GM15510 (cell line): ENCODE data around the gene PSEN1.

Experiments used
- POLR2A ChIP-seq: IDR thresholded peaks from 3 replicates; pipeline ENCODE4 v1.6.1; 2011; ENCODE audit warnings: borderline replicate concordance; ENCODE audit not compliant: insufficient read length; ENCODE audit errors: extremely low read depth

Gene PSEN1

GRCh38 chr14:73189651-73190050, 53.3 kb downstream of the PSEN1 start:
- no peak for TF ChIP-seq POLR2A

GRCh38 chr14:73191441-73191840, 55.1 kb downstream of the PSEN1 start:
- TF ChIP-seq POLR2A = no peak

- no peak for TF ChIP-seq POLR2A
These were observed 61.9 kb downstream of the PSEN1 start for GRCh38 chr14:73198253-73198652.

GRCh38 chr14:73203527-73203926, 67.2 kb downstream of the PSEN1 start:
- TF ChIP-seq POLR2A = no peak

GRCh38 chr14:73207615-73208014, 71.3 kb downstream of the PSEN1 start:
- TF ChIP-seq POLR2A = no peak

GRCh38 chr14:73208390-73208789, 72.1 kb downstream of the PSEN1 start:
- TF ChIP-seq POLR2A = no peak

GRCh38 chr14:73208846-73209245, 72.5 kb downstream of the PSEN1 start:
- no peak for TF ChIP-seq POLR2A

GRCh38 chr14:73209953-73210352, 73.6 kb downstream of the PSEN1 start:
- no peak for TF ChIP-seq POLR2A

- no peak for TF ChIP-seq POLR2A
These were observed 75.1 kb downstream of the PSEN1 start for GRCh38 chr14:73211251-73212040.

- no peak for TF ChIP-seq POLR2A
These were observed 79.7 kb downstream of the PSEN1 start for GRCh38 chr14:73216030-73216429.

GRCh38 chr14:73217411-73217810, 81.1 kb downstream of the PSEN1 start:
- no peak for TF ChIP-seq POLR2A

GRCh38 chr14:73220061-73220460, 83.8 kb downstream of the PSEN1 start:
- TF ChIP-seq POLR2A = no peak

- TF ChIP-seq POLR2A = no peak
These were observed 84.3 kb downstream of the PSEN1 start for GRCh38 chr14:73220634-73221033.

GRCh38 chr14:73221945-73222344, 85.6 kb downstream of the PSEN1 start:
- TF ChIP-seq POLR2A = no peak

GRCh38 chr14:73223049-73223448, 86.7 kb downstream of the PSEN1 start:
- no peak for TF ChIP-seq POLR2A

- no peak for TF ChIP-seq POLR2A
These were observed 89.2 kb downstream of the PSEN1 start for GRCh38 chr14:73225496-73225895.

GRCh38 chr14:73227812-73228781, 91.8 kb downstream of the PSEN1 start:
- no peak for TF ChIP-seq POLR2A

- no peak for TF ChIP-seq POLR2A
These were observed 93.7 kb downstream of the PSEN1 start for GRCh38 chr14:73230051-73230450.
